ENCODE data around the gene GGT5.
A peak's percentile ranks its signal among the peaks of the same experiment; 100 is the strongest.
"Not testable (repeated sequence)": the region's sequence is repeated elsewhere in the genome, so short reads cannot be mapped to it uniquely, and the experiment has no call there.

Gene GGT5

GRCh38 chr22:24232124-24232523 lies 12.8 kb downstream of the GGT5 start:
- no peak for DNase-seq (ENCODE audit: low spot score)

GRCh38 chr22:24231706-24232105 lies 13.2 kb downstream of the GGT5 start:
- DNase-seq (ENCODE audit: low spot score): no peak

GRCh38 chr22:24230911-24231656 lies 13.8 kb downstream of the GGT5 start:
- DNase-seq (ENCODE audit: low spot score): peak; percentile 49

GRCh38 chr22:24225951-24226350 lies 18.9 kb downstream of the GGT5 start:
- DNase-seq (ENCODE audit: low spot score): no peak

- DNase-seq (ENCODE audit: low spot score): no peak
Measured at GRCh38 chr22:24225044-24225601, 19.8 kb downstream of the GGT5 start.

GRCh38 chr22:24224468-24224867 lies 20.4 kb downstream of the GGT5 start:
- no peak for DNase-seq (ENCODE audit: low spot score)

- DNase-seq (ENCODE audit: low spot score): no peak
Measured at GRCh38 chr22:24219750-24220149, 25.1 kb downstream of the GGT5 start.

GRCh38 chr22:24217384-24217783 lies 27.5 kb downstream of the GGT5 start:
- DNase-seq (ENCODE audit: low spot score): no peak

- no peak for DNase-seq (ENCODE audit: low spot score)
Measured at GRCh38 chr22:24216541-24217209, 28.2 kb downstream of the GGT5 start.

GRCh38 chr22:24214467-24215285 lies 30.2 kb downstream of the GGT5 start:
- DNase-seq (ENCODE audit: low spot score): no peak

GRCh38 chr22:24213111-24213510 lies 31.8 kb downstream of the GGT5 start:
- DNase-seq (ENCODE audit: low spot score): not testable (repeated sequence)

- not testable (repeated sequence) for DNase-seq (ENCODE audit: low spot score)
Measured at GRCh38 chr22:24211716-24212115, 33.2 kb downstream of the GGT5 start.

- DNase-seq (ENCODE audit: low spot score): not testable (repeated sequence)
Measured at GRCh38 chr22:24210409-24210808, 34.5 kb downstream of the GGT5 start.

GRCh38 chr22:24209687-24210086 lies 35.2 kb downstream of the GGT5 start:
- no peak for DNase-seq (ENCODE audit: low spot score)

GRCh38 chr22:24209016-24209415 lies 35.9 kb downstream of the GGT5 start:
- no peak for DNase-seq (ENCODE audit: low spot score)

- peak; percentile 2 for DNase-seq (ENCODE audit: low spot score)
Measured at GRCh38 chr22:24208012-24208749, 36.7 kb downstream of the GGT5 start.

GRCh38 chr22:24207264-24208011 lies 37.4 kb downstream of the GGT5 start:
- DNase-seq (ENCODE audit: low spot score): no peak

GRCh38 chr22:24206460-24207263 lies 38.2 kb downstream of the GGT5 start:
- DNase-seq (ENCODE audit: low spot score): not testable (repeated sequence)

- no peak for DNase-seq (ENCODE audit: low spot score)
Measured at GRCh38 chr22:24205438-24206195, 39.3 kb downstream of the GGT5 start.
